NCI-H446 treated with DMSO at 0.1 percent for 48 hours (cell line): Measurements from ENCODE around the gene ADAM22.
"Not testable (repeated sequence)": the region's sequence is repeated elsewhere in the genome, so short reads cannot be mapped to it uniquely, and the experiment has no call there.

Experiments used
- DNase-seq: peaks from one replicate; lab custom pipeline; 2025; lab: John Stamatoyannopoulos, UW

Gene ADAM22

DNA sequence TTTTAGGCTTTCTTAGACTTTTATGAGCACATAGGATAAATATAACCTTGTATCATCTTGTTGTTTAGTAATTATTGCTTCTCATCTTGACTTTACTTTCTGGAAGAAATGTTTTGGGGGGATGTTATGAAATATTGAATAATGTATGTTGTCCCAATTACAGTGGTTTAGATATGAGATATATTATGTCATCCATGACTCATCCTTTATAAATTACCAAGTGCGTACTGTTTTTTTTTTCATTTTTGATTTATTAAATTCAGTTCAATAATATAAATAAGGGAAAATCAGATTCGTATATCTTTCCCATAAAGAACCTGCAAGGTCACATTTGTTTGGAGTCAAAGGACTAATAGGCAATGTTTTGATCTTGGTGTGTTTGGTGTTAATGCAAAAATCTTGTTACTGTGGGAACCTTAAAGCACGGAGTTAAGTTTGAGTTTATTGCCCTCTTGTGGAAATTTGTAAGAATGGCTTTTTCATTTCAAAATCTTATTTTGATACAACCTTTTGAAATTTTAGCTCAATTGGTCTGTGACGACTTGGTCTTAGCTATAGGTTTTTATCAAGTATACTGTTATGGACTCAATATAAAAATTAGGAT, 177.2 kb downstream of the ADAM22 start:
- peak; percentile 56 for DNase-seq

GRCh38 chr7:88111954-88112471, 178.0 kb downstream of the ADAM22 start:
- DNase-seq, result no peak

DNA sequence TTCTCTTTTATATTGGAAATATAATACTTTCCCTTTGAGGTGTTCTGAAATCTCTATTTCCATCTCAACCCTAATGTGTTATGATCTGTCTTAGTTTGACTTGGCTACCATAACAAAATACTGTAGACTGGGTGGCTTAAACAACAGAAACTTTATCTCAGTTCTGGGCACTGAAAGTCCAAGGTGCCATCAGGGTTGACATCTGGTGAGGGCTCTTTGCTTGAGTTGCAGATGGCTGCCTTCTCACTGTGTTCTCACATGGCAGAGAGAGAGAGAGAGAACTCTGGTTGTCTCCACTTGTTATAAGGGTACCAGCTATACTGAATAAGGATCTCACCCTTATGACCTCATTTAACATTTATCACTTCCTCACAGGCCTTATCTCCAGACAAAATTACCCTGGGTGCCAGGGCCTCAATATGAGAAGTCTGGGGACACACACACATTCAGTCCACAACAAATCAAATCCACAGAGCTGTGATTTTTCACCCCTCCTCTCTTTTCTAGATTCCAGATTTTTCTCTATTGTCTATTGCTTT, 181.3 kb downstream of the ADAM22 start:
- no peak for DNase-seq

DNA sequence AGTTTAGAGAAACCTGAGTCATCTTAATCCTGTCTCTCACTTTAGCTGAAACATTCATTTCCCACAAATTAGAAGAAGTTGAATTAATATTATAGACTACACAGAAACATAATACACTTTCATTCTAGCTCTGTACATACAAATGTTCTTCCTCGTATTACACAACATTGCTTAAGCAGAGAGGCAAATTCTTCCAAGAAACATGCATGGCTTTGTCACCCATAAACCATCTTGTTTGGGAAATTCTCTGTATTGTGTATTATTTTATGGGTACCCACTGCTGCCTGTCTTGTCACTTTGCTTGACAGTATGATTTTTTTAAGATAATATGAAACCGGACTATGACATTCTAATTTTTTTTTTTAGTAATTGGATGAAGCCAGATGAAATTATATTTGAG, 181.8 kb downstream of the ADAM22 start:
- no peak for DNase-seq

- no peak for DNase-seq
These were observed 182.3 kb downstream of the ADAM22 start for GRCh38 chr7:88116235-88116795.

DNA sequence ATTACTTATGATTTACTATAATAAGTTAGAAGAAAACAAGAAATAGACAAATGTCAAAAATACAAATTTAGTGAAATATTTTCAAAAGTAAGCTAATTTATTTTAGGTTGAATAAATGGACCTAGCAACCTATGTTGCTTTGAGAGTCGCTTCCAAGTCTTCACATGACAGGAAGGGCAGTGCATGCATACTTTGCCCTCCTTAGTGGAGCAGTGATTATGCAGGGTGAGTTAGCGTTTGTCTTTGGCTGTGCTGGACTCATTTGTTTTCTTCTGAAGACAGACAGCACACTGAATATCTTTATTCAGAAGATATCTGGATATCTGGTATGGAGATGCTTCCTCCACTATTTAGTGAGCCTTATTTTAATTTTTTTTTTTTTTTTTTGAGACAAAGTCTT, 183.3 kb downstream of the ADAM22 start:
- DNase-seq, result no peak

GRCh38 chr7:88121335-88121734, 187.3 kb downstream of the ADAM22 start:
- no peak for DNase-seq

DNA sequence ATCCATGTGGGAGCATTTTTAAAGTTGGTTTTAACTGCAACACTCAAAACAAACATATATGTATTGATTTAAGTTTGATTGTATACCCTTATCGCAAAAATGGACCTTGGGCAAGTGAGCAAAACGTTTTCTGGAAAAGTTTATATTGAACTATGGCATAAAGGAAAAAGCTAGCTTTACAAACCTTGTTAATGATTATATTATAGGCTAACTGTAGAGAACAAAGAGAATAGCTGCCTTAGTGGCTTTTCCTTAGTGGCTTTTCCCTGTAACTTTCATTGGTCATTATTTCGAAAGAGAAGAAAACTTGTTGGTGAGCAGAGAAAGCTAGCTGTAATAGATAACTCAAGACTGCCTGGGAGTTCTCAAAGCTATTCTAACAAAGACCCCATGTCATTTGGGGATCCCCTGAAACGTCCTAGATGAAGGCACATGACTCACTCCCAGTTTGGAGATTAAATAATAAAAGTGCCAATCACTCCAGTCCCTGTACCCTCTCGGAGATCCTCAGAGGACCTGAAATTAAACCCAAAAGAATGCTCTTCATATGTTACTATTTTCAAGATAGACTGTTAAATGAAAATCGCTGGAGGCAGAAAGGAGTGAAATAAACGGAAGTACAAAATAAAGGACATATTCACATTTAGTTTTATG, 193.7 kb downstream of the ADAM22 start:
- no peak for DNase-seq

- no peak for DNase-seq
These were observed 198.7 kb downstream of the ADAM22 start for GRCh38 chr7:88132725-88133124.

- DNase-seq, result no peak
These were observed 206.9 kb downstream of the ADAM22 start for GRCh38 chr7:88140947-88141346.

- DNase-seq, result no peak
These were observed 207.4 kb downstream of the ADAM22 start for GRCh38 chr7:88141479-88141878.

DNA sequence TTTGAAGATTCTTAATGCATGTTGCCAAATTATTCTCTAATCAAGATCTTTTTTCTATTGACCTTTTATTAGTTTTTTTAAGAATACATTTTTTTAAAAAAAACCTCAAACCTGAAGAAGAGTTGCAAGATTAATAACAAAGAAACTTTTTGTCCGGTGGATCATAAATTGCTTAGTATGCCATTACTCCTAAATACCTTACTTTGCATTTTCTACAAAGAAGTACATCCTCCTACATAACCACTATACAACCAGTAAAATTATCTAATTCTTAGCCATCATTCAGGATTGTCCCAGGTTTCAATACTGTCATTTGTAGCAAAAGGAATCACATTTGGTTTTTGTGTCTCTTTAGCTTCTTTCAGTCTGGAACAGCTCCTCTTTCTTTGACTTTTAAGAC, 207.9 kb downstream of the ADAM22 start:
- DNase-seq, result no peak

DNA sequence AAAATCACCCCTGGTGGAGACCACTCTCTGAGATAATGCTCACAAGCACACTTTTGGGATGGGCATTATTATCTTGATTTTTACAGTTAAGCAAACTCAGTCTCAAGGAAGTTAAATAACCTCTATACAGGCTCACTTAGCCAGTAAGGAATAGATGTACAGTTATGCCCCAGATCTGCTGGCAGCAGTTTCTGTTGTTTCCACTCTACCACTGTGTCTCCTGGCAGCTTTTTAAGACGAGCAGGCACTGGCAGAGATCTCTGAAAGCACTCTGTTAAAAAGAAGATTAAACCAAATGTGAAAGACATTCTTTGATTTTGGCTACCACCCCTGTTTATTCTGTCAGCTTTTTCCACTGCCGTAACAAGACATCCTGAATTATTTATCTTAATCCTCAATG, 212.6 kb downstream of the ADAM22 start:
- no peak for DNase-seq

DNA sequence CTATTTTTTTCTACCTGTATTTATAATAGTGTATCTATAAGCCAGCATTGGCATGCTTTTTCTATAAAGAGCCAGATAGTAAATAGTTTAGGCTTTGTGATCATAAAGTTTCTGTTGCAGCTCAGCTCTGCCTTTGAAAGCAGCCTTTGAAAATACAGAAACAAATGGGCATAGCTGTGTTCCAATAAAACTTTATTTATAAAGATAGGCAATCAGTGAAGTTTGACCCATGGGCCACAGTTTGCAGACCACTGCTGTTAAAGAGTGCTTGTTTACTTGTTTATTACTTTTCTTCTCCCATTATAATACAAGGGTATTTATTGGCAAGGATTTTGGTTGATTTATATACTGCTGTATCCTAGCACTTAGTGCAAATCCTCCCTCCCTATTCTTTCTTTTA, 213.3 kb downstream of the ADAM22 start:
- DNase-seq, result no peak

DNA sequence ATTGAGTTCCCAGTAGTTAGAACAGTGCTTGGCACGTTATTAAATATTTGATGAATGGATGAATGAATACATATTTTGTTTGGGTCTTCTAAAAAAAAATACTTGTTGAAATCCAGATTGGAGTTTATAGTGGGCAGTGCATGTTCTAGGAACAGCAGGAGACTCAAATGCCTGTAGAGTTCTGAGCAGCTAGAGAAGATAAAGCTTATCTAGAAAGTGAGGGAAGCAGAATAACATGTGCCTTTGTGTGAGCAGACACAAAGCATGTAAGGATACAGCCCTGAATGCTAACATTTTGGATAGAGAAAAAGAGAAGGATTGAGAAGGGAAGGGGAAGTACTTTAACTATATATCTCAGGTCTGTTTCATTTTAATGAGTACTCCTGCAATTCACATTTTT, 213.9 kb downstream of the ADAM22 start:
- no peak for DNase-seq

- DNase-seq, result no peak
These were observed 216.0 kb downstream of the ADAM22 start for GRCh38 chr7:88150033-88150432.

DNA sequence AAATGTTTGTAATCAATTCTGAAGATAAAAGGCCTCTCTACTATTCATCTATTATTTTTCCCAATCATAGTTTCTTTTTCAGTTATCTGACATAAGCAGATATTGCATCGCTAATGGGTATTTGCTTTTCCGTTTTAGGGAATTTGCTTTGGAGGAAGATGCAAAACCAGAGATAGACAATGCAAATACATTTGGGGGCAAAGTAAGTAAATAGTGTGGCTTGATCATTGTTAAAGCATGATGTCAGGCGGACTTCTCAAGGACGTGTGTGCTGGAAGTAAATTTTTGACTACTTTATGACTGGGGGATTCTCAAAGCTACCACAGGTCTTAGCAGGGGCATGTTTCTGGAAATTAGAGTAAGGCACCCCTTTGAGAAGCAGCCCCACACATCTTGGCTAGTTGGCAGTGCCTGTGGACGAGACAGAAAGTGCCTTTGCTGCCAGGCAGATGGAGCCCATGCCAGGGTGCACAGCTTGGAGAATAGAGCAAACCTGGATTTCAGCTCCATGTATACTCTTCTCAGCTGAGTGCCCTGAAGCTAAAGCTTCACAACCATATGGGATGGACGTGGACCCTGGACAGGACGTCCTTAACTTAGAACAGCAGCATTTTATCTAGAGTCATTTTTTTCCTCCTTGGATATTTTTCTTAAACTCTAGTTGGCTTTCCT, 217.2 kb downstream of the ADAM22 start:
- DNase-seq, result no peak

- DNase-seq, result no peak
These were observed 219.3 kb downstream of the ADAM22 start for GRCh38 chr7:88153378-88153777.

DNA sequence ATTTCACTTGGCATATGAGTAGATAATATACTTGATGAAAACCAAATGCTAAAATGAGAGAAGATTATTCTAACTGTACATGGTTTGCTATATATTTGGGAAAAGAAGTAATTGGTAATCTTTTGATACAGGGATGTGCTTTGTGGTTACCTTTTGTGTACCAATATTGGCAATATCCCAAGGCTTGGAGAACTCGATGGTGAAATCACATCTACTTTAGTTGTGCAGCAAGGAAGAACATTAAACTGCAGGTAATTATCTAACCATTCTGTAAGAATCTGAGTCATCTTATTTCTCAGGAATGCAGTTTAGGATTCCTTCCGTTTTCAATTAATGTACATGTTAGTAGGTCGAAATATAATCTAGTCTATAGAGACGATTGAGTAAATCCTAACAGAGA, 221.7 kb downstream of the ADAM22 start:
- DNase-seq, result no peak

- no peak for DNase-seq
These were observed 222.3 kb downstream of the ADAM22 start for GRCh38 chr7:88156356-88156755.

DNA sequence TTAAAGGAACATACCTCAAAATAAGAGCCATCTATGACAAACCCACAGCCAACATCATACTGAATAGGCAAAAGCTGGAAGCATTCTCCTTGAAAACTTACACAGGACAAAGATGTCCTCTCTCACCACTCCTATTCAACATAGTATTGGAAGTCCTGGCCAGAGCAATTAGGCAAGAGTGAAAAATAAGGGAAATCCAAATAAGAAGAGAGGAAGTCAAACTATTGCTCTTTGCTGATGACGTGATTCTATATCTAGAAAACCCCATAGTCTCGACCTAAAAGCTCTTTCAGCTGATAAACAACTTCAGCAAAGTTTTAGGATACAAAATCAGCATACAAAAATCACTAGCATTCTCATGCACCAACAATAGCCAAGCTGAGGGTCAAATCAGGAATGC, 225.7 kb downstream of the ADAM22 start:
- DNase-seq, result not testable (repeated sequence)

- DNase-seq, result no peak
These were observed 231.6 kb downstream of the ADAM22 start for GRCh38 chr7:88165697-88166096.

- no peak for DNase-seq
These were observed 233.2 kb downstream of the ADAM22 start for GRCh38 chr7:88167223-88167622.
